Measurements from ENCODE around the gene TNS2.

TNS2 gene

DNA sequence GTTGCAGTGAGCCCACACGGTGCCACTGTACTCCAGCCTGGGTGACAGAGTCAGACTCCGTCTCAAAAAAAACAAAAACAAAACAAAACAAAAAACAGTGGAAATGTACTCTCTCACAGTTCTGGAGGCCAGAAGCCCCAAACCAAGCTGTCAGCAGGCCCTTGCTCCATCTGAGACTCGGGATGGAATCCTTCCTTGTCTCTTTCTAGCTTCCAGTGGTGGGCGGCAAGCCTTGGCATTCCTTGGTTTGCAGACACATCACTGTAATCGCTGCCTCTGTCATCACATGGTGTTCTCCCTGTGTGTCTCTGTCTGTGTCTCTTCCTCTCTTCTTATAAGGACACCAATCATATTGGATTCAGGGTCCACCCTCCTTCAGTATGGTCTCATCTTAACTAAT lies 6.4 kb downstream of the TNS2 start:
- H3K27ac ChIP-seq: peak overlapping the region; percentile 99
- CTCF ChIA-PET: no interaction called here
- POLR2A ChIA-PET (ENCODE audit: low non-redundant PET): no interaction called here
- TF ChIP-seq, protein P1, sequence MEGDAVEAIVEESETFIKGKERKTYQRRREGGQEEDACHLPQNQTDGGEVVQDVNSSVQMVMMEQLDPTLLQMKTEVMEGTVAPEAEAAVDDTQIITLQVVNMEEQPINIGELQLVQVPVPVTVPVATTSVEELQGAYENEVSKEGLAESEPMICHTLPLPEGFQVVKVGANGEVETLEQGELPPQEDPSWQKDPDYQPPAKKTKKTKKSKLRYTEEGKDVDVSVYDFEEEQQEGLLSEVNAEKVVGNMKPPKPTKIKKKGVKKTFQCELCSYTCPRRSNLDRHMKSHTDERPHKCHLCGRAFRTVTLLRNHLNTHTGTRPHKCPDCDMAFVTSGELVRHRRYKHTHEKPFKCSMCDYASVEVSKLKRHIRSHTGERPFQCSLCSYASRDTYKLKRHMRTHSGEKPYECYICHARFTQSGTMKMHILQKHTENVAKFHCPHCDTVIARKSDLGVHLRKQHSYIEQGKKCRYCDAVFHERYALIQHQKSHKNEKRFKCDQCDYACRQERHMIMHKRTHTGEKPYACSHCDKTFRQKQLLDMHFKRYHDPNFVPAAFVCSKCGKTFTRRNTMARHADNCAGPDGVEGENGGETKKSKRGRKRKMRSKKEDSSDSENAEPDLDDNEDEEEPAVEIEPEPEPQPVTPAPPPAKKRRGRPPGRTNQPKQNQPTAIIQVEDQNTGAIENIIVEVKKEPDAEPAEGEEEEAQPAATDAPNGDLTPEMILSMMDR (conservative IDR thresholded peaks at IDR 0.05; ENCODE audit: low read depth): no peak
- no peak for DNase-seq (ENCODE audit: low spot score)

DNA sequence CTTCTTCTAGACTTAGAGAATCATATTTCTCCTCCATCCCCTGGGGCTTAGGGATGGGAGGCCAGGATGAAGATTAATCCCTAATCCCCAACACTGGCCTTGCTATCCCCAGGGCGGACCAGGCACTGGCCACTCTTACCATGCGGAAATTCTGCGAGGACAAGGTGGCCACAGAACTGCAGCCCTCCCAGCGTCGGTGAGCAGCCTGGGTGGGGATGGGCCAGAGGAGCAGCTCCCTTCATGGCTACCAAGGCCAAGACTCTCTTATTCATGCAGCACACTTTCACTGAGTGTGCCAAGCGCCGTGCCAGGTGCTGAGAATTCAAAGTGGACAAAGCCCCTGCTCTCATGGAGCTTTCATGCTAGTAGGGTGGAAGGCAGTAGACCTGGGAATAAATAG lies 7.0 kb downstream of the TNS2 start:
- H3K27ac ChIP-seq: peak overlapping the region; percentile 97
- ChIA-PET CTCF (interaction anchor here (1.1 kb wide), 1 partner anchor 9 kb away, joined by 4 read pairs; no protein-coding TSS in a partner anchor), POLR2A (ENCODE audit: low non-redundant PET) (no interaction called here)
- TF ChIP-seq, protein P1 (conservative IDR thresholded peaks at IDR 0.05; ENCODE audit: low read depth): no peak
- no peak for DNase-seq (ENCODE audit: low spot score)

DNA sequence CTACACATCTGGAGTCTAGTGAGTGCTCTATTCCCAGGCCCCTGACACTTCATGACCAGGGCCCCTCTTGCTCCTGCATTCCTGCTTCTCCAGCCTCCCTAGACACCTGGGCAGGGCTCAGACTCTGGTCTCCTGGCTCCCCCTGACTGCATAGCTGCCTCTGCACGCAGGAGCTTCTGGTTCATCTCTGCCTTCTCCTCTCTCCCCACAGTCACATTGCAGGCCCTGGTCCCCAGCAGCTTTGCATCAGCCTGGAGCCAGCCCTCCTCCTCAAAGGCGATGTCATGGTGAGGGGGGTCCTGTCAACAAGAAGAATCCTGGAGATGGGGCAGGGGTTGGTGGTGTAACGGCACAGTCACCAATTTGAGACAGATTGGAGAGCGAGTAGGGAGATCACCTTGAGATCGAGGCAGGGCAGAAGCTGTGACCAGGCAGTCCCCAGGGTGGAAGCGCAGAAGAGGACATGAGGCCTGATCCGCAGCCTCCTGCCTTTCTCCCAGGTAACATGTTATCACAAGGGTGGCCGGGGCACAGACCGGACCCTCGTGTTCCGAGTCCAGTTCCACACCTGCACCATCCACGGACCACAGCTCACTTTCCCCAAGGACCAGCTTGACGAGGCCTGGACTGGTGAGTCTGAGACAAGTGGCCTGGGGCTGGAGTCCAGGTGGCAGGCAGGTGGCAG lies 8.1 kb downstream of the TNS2 start:
- CTCF ChIA-PET: interaction anchor here (0.6 to 1.1 kb wide), 3 partner anchors 8 to 208 kb away, joined by 3 to 4 read pairs (median 3); no protein-coding TSS in a partner anchor
- TF ChIP-seq, protein P1 (conservative IDR thresholded peaks at IDR 0.05; ENCODE audit: low read depth): no peak
- POLR2A ChIA-PET (ENCODE audit: low non-redundant PET): no interaction called here
- DNase-seq (ENCODE audit: low spot score): no peak
- H3K27ac ChIP-seq: peak overlapping the region; percentile 97

DNA sequence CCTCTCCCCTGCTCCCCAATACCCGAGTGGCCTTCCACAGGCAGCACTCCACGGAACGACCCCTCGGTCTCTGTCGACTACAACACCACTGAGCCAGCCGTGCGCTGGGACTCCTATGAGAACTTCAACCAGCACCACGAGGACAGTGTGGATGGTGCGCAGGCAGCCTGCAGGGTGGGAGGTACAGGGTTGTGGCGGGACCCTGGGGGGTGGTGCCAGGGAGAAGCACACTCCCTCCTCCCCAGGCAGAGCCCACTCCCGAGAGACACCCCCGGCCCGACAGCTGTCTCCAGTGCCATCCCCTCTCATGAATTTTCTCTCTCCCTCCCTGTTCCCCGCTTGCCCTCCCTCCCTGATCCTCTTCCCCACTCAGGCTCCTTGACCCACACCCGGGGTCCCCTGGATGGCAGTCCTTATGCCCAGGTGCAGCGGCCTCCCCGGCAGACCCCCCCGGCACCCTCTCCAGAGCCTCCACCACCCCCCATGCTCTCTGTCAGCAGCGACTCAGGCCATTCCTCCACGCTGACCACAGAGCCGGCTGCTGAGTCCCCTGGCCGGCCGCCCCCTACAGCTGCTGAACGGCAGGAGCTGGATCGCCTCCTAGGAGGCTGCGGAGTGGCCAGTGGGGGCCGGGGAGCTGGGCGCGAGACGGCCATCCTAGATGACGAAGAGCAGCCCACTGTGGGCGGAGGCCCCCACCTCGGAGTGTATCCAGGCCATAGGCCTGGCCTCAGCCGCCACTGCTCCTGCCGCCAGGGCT lies 9.0 kb downstream of the TNS2 start:
- POLR2A ChIA-PET (ENCODE audit: low non-redundant PET): no interaction called here
- DNase-seq (ENCODE audit: low spot score): no peak
- peak overlapping the region; percentile 97 for H3K27ac ChIP-seq
- CTCF ChIA-PET: interaction anchor here (0.7 to 0.9 kb wide), 2 partner anchors 40 to 526 kb away, joined by 3 read pairs; no protein-coding TSS in a partner anchor
- TF ChIP-seq, protein P1 (conservative IDR thresholded peaks at IDR 0.05; ENCODE audit: low read depth): no peak

DNA sequence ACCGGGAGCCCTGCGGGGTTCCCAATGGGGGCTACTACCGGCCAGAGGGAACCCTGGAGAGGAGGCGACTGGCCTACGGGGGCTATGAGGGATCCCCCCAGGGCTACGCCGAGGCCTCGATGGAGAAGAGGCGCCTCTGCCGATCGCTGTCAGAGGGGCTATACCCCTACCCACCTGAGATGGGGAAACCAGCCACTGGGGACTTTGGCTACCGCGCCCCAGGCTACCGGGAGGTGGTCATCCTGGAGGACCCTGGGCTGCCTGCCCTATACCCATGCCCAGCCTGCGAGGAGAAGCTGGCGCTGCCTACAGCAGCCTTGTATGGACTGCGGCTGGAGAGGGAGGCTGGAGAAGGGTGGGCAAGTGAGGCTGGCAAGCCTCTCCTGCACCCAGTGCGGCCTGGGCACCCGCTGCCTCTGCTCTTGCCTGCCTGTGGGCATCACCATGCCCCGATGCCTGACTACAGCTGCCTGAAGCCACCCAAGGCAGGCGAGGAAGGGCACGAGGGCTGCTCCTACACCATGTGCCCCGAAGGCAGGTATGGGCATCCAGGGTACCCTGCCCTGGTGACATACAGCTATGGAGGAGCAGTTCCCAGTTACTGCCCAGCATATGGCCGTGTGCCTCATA lies 9.7 kb downstream of the TNS2 start:
- CTCF ChIA-PET: interaction anchor here (0.9 kb wide), 1 partner anchor 39 kb away, joined by 3 read pairs; no protein-coding TSS in a partner anchor
- TF ChIP-seq, protein P1 (conservative IDR thresholded peaks at IDR 0.05; ENCODE audit: low read depth): no peak
- POLR2A ChIA-PET (ENCODE audit: low non-redundant PET): no interaction called here
- H3K27ac ChIP-seq: peak overlapping the region; percentile 97
- DNase-seq (ENCODE audit: low spot score): no peak

DNA sequence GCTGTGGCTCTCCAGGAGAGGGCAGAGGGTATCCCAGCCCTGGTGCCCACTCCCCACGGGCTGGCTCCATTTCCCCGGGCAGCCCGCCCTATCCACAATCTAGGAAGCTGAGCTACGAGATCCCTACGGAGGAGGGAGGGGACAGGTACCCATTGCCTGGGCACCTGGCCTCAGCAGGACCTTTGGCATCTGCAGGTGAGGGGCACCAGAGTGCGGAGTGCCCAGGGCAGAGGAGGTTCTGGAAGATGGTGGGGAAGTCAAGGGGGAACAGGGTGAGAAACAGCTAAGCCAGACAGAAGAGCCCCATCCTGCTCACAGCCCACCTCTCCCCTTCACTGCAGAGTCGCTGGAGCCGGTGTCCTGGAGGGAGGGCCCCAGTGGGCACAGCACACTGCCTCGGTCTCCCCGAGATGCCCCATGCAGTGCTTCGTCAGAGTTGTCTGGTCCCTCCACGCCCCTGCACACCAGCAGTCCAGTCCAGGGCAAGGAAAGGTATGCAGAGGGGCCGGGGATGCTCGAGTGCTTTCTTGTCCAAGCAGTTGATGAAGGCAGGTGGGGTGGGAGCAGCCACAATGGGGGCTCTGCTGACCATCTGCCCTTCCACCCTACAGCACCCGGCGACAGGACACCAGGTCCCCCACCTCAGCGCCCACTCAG lies 10.3 kb downstream of the TNS2 start:
- CTCF ChIA-PET: interaction anchor here (1.0 to 2.5 kb wide), 2 partner anchors 11 to 39 kb away, joined by 3 to 18 read pairs; no protein-coding TSS in a partner anchor
- POLR2A ChIA-PET (ENCODE audit: low non-redundant PET): no interaction called here
- peak overlapping the region; percentile 97 for H3K27ac ChIP-seq
- TF ChIP-seq, protein P1 (conservative IDR thresholded peaks at IDR 0.05; ENCODE audit: low read depth): no peak
- no peak for DNase-seq (ENCODE audit: low spot score)

All from RWPE1 (cell line).